AG09319 (cell line): Measurements from ENCODE around the gene GOLGA2.

Experiments
- DNase-seq: peaks from one replicate; pipeline ENCODE4 v3.0.0-alpha.2; 2010; ENCODE audit warnings: low read depth; ENCODE audit errors: extremely low read depth
- CTCF ChIP-seq: IDR thresholded peaks from 2 replicates; pipeline ENCODE4 v1.5.1; 2011; ENCODE audit warnings: low read depth, mild to moderate bottlenecking, inconsistent platforms, low read length, moderate library complexity

GOLGA2 gene

GRCh38 chr9:128254362-128254761 lies 21.4 kb downstream of the GOLGA2 start:
- TF ChIP-seq CTCF = no peak
- no peak for DNase-seq

DNA sequence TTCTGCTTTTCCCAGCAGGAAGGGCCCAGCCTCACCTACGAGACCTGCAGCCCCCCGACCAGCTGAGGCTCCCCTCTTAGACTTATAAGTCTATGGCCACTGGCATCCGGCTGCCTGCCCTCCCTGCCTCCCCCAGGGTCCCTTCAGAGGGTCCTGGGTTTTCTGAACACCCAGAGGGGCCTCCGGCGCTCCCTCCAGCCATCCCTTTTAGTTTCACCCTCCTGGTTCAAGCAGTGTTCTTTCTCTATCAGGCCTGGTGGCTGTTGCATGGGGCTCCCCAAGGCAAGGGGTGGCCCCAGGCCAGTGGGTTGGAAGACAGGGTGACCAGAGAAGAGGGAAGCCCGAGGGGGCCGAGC lies 21.8 kb downstream of the GOLGA2 start:
- TF ChIP-seq CTCF = no peak
- no peak for DNase-seq

DNA sequence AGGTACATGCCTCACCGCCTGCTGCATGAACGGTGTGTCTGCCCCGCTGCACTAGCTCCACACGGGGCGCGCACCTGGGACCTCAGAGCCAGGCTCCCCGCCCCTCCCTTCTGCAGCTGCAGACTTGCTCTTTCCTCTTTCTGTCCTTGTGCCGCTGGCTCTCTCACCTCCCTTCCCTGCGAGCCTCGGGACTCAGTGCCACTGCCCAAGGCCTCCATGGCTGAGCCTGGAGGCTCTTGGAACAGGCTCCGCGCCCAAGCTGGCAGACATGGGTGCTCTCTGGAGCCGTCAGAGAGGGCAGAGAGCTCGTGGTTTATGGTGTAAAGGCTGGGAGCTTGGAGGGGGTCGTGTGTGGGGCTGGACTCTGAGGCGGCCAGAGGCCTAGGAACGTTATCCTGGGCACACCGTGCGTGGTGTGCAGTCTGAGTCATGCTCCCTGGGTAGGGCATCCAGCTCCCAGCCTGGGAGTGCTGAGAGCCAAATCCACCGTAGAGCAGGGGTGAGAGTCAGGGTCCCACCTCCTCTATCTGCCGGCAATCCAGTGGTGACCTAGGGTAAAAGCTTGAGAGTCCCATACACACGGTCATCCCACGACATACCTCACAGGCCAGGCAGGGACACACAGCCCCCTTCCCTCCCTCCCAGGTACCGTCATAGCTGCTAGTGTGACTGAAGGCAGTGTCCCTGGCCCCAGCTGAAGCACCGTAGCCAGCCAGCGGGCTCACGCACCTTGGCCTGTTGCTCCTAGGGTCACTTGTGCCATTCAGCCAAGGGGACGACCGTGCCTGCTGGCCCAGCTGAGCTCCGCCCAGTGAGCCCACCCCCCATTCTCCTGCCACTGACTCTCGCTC lies 22.4 kb downstream of the GOLGA2 start:
- no peak for TF ChIP-seq CTCF
- DNase-seq = no peak

GRCh38 chr9:128252317-128253139 lies 23.3 kb downstream of the GOLGA2 start:
- DNase-seq = no peak
- TF ChIP-seq CTCF = no peak

DNA sequence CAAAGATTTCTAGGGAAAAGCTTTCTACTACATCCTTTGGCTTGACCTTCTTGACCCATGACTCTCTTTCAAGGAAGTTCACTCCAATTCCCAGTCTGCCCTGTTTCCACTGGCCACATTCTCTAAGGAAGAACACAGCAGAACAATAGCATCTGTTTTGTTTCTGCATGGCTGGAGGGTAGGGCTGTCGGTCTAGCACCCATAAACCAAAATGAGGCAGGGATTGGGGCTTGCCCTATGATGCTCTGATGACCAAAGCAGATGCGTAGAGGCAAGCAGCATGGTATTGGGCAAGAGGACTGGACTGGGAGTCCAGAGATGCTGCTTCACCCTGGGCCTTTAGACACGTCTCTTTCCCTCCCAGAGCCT lies 24.1 kb downstream of the GOLGA2 start:
- TF ChIP-seq CTCF = no peak
- no peak for DNase-seq

- no peak for TF ChIP-seq CTCF
- DNase-seq = no peak
These were observed 24.7 kb downstream of the GOLGA2 start for GRCh38 chr9:128250839-128251731.
